GM21423 (cell line): ENCODE data around the gene ZNF783.
"Not testable (repeated sequence)": the region's sequence is repeated elsewhere in the genome, so short reads cannot be mapped to it uniquely, and the experiment has no call there.

ENCODE experiments used
- ATAC-seq: cut with Tn5 transposase; IDR thresholded peaks from one replicate; pipeline ENCODE4 v1.9.1; 2021; ENCODE audit warnings: mild to moderate bottlenecking, moderate library complexity; ENCODE audit not compliant: unreplicated experiment

ZNF783 gene

GRCh38 chr7:149261829-149262617, at the start of gene ZNF783:
ZNF783 (plus strand) TSS chr7:149262196; CDS start chr7:149262334, 138 bp downstream.
- peak; percentile 86 for ATAC-seq

GRCh38 chr7:149214020-149214720, 47.8 kb upstream of the ZNF783 start:
- ATAC-seq: no peak

GRCh38 chr7:149216402-149216801, 45.6 kb upstream of the ZNF783 start:
- no peak for ATAC-seq

GRCh38 chr7:149217570-149217969, 44.4 kb upstream of the ZNF783 start:
- no peak for ATAC-seq

- no peak for ATAC-seq
Observed at GRCh38 chr7:149218469-149219420, 43.3 kb upstream of the ZNF783 start.

- ATAC-seq: no peak
Observed at GRCh38 chr7:149220534-149220933, 41.5 kb upstream of the ZNF783 start.

- ATAC-seq: no peak
Observed at GRCh38 chr7:149223176-149223575, 38.8 kb upstream of the ZNF783 start.

- no peak for ATAC-seq
Observed at GRCh38 chr7:149223761-149224160, 38.2 kb upstream of the ZNF783 start.

GRCh38 chr7:149224352-149224751, 37.6 kb upstream of the ZNF783 start:
- no peak for ATAC-seq

GRCh38 chr7:149225106-149225505, 36.9 kb upstream of the ZNF783 start:
- no peak for ATAC-seq

- no peak for ATAC-seq
Observed at GRCh38 chr7:149225656-149226055, 36.3 kb upstream of the ZNF783 start.

GRCh38 chr7:149226366-149226765, 35.6 kb upstream of the ZNF783 start:
- ATAC-seq: not testable (repeated sequence)

- ATAC-seq: no peak
Observed at GRCh38 chr7:149226840-149227494, 35.0 kb upstream of the ZNF783 start.

GRCh38 chr7:149228831-149229471, 33.0 kb upstream of the ZNF783 start:
- no peak for ATAC-seq

- no peak for ATAC-seq
Observed at GRCh38 chr7:149229526-149229925, 32.5 kb upstream of the ZNF783 start.

- no peak for ATAC-seq
Observed at GRCh38 chr7:149232362-149232761, 29.6 kb upstream of the ZNF783 start.

GRCh38 chr7:149233655-149234204, 28.3 kb upstream of the ZNF783 start:
- not testable (repeated sequence) for ATAC-seq

GRCh38 chr7:149237502-149237901, 24.5 kb upstream of the ZNF783 start:
- no peak for ATAC-seq

- ATAC-seq: no peak
Observed at GRCh38 chr7:149238051-149238450, 23.9 kb upstream of the ZNF783 start.
